Esophagus muscularis mucosa (tissue), 4 donors: ENCODE data around the gene EVA1C.

Source experiments
- CTCF ChIP-seq, 3 experiments: fragments of 200-600 bp in 2 of 3; fragments of 450-650 bp in 1 of 3; sonication (generic) in 2 of 3; IDR thresholded peaks; one replicate each; pipeline ENCODE4 v1.5.1; 2017 to 2019; ENCODE audit warnings: antibody characterized with exemption in 3 of 3, mild to moderate bottlenecking in 2 of 3, moderate library complexity in 1 of 3
- EP300 ChIP-seq: sonication (generic); formaldehyde crosslinking; IDR thresholded peaks from one replicate; pipeline ENCODE4 v1.6.1; 2017; ENCODE audit warnings: antibody characterized with exemption
- POLR2A ChIP-seq: fragments of 450-650 bp; IDR thresholded peaks from one replicate; pipeline ENCODE4 v1.6.1; 2017; ENCODE audit warnings: antibody characterized with exemption, moderate library complexity, mild to moderate bottlenecking, low read depth
- POLR2AphosphoS5 ChIP-seq, 2 donors: sonication (generic); formaldehyde crosslinking; IDR thresholded peaks; one replicate each; pipeline ENCODE4 v1.6.1; 2017; ENCODE audit warnings: antibody characterized with exemption in 2 of 2

GRCh38 chr21:32422064-32422463 lies 9.6 kb downstream of the EVA1C start:
- TF ChIP-seq CTCF (IDR thresholded peaks at IDR 0.05) (no peak), POLR2A (no peak), POLR2AphosphoS5 (IDR thresholded peaks at IDR 0.05) (no peak), EP300 (no peak)
